Loucy (cell line): Measurements from ENCODE around the gene CADM1.

Experiments
- H2AFZ ChIP-seq: fragments of 200-600 bp; sonication (generic); 2 replicates; pipeline ENCODE4 v1.6.0; 2016; ENCODE audit warnings: antibody characterized with exemption, mild to moderate bottlenecking, low read length, moderate library complexity
- H3F3A ChIP-seq: fragments of 200-600 bp; 2 replicates; pipeline ENCODE4 v1.6.0; 2016; ENCODE audit warnings: antibody characterized with exemption, low read depth, mild to moderate bottlenecking
- H3K27me3 ChIP-seq: fragments of 200-600 bp; sonication (generic); 2 replicates; pipeline ENCODE4 v1.6.1; 2014; ENCODE audit warnings: low read length, mild to moderate bottlenecking; ENCODE audit not compliant: insufficient read depth, poor library complexity, severe bottlenecking
- H3K36me3 ChIP-seq: fragments of 200-600 bp; sonication (generic); 2 replicates; pipeline ENCODE4 v1.6.1; 2016; ENCODE audit warnings: low read length; ENCODE audit not compliant: insufficient read depth
- H3K4me1 ChIP-seq: fragments of 200-600 bp; sonication (generic); 2 replicates; pipeline ENCODE4 v1.5.1; 2014; ENCODE audit warnings: low read length, mild to moderate bottlenecking; ENCODE audit not compliant: insufficient read depth, poor library complexity, severe bottlenecking
- H3K4me2 ChIP-seq: fragments of 200-600 bp; sonication (generic); 2 replicates; pipeline ENCODE4 v1.6.0; 2014; ENCODE audit warnings: antibody characterized with exemption, low read length, low read depth, mild to moderate bottlenecking; ENCODE audit not compliant: poor library complexity, severe bottlenecking
- H3K4me3 ChIP-seq: fragments of 200-600 bp; sonication (generic); 2 replicates; pipeline ENCODE4 v1.5.1; 2014; ENCODE audit warnings: low read length, mild to moderate bottlenecking, mixed read lengths; ENCODE audit not compliant: poor library complexity, severe bottlenecking
- H3K79me2 ChIP-seq: fragments of 200-600 bp; sonication (generic); 2 replicates; pipeline ENCODE4 v1.6.1; 2014; ENCODE audit warnings: low read length; ENCODE audit not compliant: insufficient read depth
- H3K9ac ChIP-seq: fragments of 200-600 bp; sonication (generic); 2 replicates; pipeline ENCODE4 v1.6.0; 2014; ENCODE audit warnings: mild to moderate bottlenecking, low read depth, low read length, moderate library complexity; ENCODE audit not compliant: poor library complexity, severe bottlenecking
- H3K9me2 ChIP-seq: fragments of 200-600 bp; sonication (generic); replicated peaks from 2 replicates; pipeline ENCODE4 v1.6.1; 2016; ENCODE audit warnings: low read depth, low read length, mixed read lengths
- H3K9me3 ChIP-seq: fragments of 200-600 bp; sonication (generic); 2 replicates; pipeline ENCODE4 v1.6.1; 2014; ENCODE audit warnings: mild to moderate bottlenecking, antibody characterized with exemption, low read length, low read depth; ENCODE audit not compliant: insufficient read depth
- H4K20me1 ChIP-seq: fragments of 200-600 bp; sonication (generic); 2 replicates; pipeline ENCODE4 v1.6.0; 2014; ENCODE audit warnings: antibody characterized with exemption, low read length, mild to moderate bottlenecking; ENCODE audit not compliant: insufficient read depth, poor library complexity, severe bottlenecking
- CTCF ChIP-seq: fragments of 200-600 bp; sonication (generic); conservative IDR thresholded peaks from 2 replicates; pipeline ENCODE4 v1.5.1; 2014; ENCODE audit warnings: mild to moderate bottlenecking, antibody characterized with exemption, low read length
- EZH2phosphoT487 ChIP-seq: fragments of 200-600 bp; IDR thresholded peaks from 2 replicates; pipeline ENCODE4 v1.6.1; 2018; ENCODE audit warnings: antibody characterized with exemption, mild to moderate bottlenecking, moderate library complexity, borderline replicate concordance

The CADM1 gene

GRCh38 chr11:115279813-115280761 lies 224.1 kb downstream of the CADM1 start:
- H3K9me3 ChIP-seq, result no peaks in the 10 kb centered on the region
- no peaks in the 10 kb centered on the region for H3K9me2 ChIP-seq
- no peak overlapping the region for H2AFZ ChIP-seq
- H3K36me3 ChIP-seq, result no peaks in the 10 kb centered on the region
- H3F3A ChIP-seq, result no peaks in the 10 kb centered on the region
- no peak overlapping the region for H3K9ac ChIP-seq
- no peaks in the 10 kb centered on the region for H3K27me3 ChIP-seq
- no peaks in the 10 kb centered on the region for H3K4me1 ChIP-seq
- no peaks in the 10 kb centered on the region for H4K20me1 ChIP-seq
- no peak overlapping the region for H3K4me3 ChIP-seq
- TF ChIP-seq EZH2phosphoT487, result no peak
- TF ChIP-seq CTCF, result no peak
- H3K4me2 ChIP-seq, result no peak overlapping the region
- no peaks in the 10 kb centered on the region for H3K79me2 ChIP-seq

- Histone ChIP-seq H4K20me1 (no peaks in the 10 kb centered on the region), H3K9ac (no peak overlapping the region), H3K36me3 (no peaks in the 10 kb centered on the region), H2AFZ (no peak overlapping the region), H3K79me2 (no peaks in the 10 kb centered on the region), H3K27me3 (no peaks in the 10 kb centered on the region), H3K4me1 (no peaks in the 10 kb centered on the region), H3K4me3 (no peak overlapping the region), H3K9me3 (no peaks in the 10 kb centered on the region), H3K9me2 (no peaks in the 10 kb centered on the region), H3F3A (no peaks in the 10 kb centered on the region), H3K4me2 (no peak overlapping the region)
- TF ChIP-seq CTCF (no peak), EZH2phosphoT487 (no peak)
These were observed 227.4 kb downstream of the CADM1 start for GRCh38 chr11:115276799-115277198.

GRCh38 chr11:115276191-115276590 lies 228.0 kb downstream of the CADM1 start:
- no peak overlapping the region for H2AFZ ChIP-seq
- H3K9ac ChIP-seq, result no peak overlapping the region
- no peaks in the 10 kb centered on the region for H3K79me2 ChIP-seq
- no peaks in the 10 kb centered on the region for H3K4me1 ChIP-seq
- H3K27me3 ChIP-seq, result no peaks in the 10 kb centered on the region
- H3K4me3 ChIP-seq, result no peak overlapping the region
- no peaks in the 10 kb centered on the region for H3K36me3 ChIP-seq
- H3F3A ChIP-seq, result no peaks in the 10 kb centered on the region
- H3K4me2 ChIP-seq, result no peak overlapping the region
- no peak for TF ChIP-seq CTCF
- no peaks in the 10 kb centered on the region for H4K20me1 ChIP-seq
- H3K9me2 ChIP-seq, result no peaks in the 10 kb centered on the region
- H3K9me3 ChIP-seq, result no peaks in the 10 kb centered on the region
